Measurements from ENCODE around the gene AGRN.
A peak's percentile ranks its signal among the peaks of the same experiment; 100 is the strongest.
"Not testable (repeated sequence)": the region's sequence is repeated elsewhere in the genome, so short reads cannot be mapped to it uniquely, and the experiment has no call there.

Gene AGRN

DNA sequence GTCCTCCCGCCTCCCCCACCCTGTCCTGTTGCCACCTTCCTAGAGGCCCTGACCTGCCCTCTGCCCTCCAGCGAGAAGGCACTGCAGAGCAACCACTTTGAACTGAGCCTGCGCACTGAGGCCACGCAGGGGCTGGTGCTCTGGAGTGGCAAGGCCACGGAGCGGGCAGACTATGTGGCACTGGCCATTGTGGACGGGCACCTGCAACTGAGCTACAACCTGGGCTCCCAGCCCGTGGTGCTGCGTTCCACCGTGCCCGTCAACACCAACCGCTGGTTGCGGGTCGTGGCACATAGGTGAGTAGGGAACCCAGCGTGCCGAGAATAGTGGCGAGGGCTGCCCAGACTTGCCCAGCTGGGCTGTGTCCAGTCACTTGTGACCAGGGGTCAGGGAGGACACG is 33.8 kb downstream of the AGRN start:
- DNase-seq (ENCODE audit: low spot score), result no peak

DNA sequence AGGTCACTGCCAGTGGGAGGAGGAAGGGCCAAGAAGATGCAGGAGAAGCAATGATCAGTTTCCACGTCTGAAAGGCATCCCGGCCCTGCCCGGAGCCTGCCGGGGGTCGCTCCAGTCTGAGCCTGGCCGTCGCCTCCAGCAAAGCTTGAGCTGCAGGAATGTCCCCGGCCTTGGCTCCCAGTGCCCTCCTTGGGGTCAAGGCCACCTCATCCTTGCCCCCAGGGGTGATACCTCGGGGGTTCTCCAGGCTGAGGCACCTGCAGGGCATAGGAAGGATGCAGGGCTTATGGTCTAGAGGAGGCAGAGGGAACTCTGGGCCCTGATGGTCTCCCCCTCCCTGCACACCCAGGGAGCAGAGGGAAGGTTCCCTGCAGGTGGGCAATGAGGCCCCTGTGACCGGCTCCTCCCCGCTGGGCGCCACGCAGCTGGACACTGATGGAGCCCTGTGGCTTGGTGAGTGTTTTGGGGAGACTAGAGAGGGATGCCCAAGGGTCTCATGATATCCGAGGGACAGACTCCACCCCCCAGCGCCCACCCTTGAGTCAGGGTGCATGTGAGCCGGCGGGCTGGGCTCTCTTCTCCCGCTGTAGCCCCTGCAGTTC is 34.3 kb downstream of the AGRN start:
- no peak for DNase-seq (ENCODE audit: low spot score)

DNA sequence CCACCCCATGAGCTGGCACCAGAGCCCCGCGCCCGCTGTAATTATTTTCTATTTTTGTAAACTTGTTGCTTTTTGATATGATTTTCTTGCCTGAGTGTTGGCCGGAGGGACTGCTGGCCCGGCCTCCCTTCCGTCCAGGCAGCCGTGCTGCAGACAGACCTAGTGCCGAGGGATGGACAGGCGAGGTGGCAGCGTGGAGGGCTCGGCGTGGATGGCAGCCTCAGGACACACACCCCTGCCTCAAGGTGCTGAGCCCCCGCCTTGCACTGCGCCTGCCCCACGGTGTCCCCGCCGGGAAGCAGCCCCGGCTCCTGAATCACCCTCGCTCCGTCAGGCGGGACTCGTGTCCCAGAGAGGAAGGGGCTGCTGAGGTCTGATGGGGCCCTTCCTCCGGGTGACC is 35.1 kb downstream of the AGRN start:
- DNase-seq (ENCODE audit: low spot score), result no peak

- no peak for DNase-seq (ENCODE audit: low spot score)
Observed at GRCh38 chr1:1055841-1056736, 36.2 kb downstream of the AGRN start.

DNA sequence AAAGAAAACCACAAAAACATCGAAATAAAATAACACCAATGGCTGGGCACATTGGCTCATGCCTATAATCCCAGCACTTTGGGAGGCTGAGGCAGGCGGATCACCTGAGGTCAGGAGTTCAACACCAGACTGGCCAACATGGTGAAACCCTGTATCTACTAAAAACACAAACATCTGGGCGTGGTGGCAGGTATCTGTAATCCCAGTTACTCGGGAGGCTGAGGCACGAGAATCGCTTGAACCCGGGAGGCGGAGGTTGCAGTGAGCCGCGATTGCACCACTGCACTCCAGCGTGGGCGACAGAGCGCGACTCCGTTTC is 37.8 kb downstream of the AGRN start:
- not testable (repeated sequence) for DNase-seq (ENCODE audit: low spot score)

- DNase-seq (ENCODE audit: low spot score), result peak; percentile 66
Observed at GRCh38 chr1:1058088-1058905, 38.4 kb downstream of the AGRN start.

DNA sequence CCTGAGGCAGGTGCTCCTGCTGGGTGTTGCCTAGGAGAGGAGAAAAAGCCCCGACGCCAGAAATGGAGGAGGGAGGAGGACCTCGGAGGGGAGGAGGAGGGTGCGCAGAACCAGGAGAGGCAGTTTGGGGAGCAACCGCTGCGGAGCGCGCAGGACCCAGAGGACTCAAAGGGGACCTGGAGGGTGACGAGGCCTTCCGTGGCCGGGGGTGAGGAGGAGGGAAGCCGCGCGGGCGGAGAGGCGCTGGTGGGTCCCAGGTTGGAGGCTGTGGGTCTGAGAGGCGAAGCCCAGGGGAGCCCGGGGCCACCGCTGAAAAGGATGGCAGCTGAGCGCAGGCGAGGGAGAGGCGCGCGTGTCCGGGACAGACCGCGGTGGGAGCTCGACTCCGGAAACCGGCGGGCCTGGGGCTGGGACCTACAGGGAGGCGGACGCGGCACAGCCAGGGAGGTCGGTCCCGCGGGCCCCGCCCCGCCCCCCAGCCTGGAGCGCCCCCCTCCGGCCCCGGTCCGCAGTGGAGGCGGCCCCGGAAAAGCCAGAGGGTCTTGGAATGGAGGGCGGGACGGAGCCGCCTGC is 39.1 kb downstream of the AGRN start:
- DNase-seq (ENCODE audit: low spot score), result peak; percentile 53

DNA sequence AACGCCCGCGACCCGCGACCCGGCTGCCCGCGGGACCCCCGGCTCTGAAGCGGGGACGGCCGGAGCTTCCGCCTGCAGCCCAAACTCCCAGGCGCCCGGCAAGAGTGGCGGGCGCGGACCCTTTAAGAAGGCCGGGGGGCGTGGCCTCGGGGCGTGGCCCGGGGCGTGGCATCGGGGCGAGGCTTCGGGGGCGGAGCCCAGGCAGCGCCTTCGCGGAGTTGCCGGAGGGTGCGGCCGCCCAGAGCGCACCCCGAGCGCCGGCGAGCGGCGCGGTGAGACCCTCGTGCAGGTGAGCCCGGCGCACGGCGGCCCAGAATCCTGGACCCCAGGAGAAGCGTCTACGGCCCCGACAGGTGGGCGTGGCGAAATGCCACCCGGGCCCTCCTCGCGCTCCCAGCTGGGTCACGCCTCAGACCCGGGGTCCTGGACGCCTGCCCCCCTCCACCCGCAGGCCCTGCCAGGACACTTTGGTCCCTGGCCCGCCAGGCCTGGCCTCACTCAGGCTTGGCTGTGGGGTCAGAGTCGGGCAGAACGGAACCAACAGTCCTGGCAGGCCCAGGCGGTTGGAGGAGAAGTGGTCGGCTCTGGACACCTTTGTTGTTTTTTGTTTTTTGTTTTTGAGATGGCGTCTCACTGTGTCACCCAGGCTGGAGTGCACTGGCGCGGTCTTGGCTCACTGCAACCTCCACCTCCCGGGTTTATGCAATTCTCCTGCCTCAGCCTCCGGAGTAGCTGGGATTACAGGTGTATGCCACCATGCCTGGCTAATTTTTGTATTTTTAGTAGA is 39.8 kb downstream of the AGRN start:
- peak; percentile 84 for DNase-seq (ENCODE audit: low spot score)

DNA sequence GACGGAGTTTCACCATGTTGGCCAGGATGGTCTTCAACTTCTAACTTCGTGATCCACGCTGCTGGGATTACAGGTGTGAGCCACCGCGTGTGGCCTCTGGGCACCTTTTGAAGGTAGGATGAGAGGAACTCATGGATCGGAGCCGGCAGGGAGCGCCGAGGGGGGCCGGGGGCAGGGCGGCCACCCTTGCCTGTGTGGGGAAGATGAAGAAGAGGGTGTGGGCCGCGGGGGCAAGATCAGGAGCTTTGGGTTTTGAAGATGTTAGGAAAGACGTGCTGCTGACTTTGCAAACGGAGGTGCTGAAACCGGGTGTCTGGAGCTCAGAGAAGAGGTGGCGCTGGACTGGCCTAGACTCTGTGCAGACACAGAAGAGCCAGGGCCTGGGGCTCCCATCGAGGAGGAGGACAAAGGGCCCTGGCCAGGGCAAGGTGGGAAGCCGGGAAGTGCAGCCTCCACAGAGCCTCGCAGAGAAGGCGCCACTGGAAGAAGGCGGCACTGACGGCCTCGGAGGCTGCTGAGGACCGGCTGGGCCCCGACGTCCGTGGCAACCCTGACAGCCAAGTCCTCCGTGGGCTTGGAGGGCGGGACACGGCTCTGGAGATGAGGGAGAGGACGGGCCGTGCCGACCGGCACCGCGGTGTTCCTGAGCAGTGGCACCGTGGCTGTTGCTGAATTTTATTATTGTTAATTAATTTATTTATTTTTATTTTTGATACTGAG is 40.5 kb downstream of the AGRN start:
- DNase-seq (ENCODE audit: low spot score), result no peak

GRCh38 chr1:1061682-1062345 is 41.9 kb downstream of the AGRN start:
- peak; percentile 25 for DNase-seq (ENCODE audit: low spot score)

DNA sequence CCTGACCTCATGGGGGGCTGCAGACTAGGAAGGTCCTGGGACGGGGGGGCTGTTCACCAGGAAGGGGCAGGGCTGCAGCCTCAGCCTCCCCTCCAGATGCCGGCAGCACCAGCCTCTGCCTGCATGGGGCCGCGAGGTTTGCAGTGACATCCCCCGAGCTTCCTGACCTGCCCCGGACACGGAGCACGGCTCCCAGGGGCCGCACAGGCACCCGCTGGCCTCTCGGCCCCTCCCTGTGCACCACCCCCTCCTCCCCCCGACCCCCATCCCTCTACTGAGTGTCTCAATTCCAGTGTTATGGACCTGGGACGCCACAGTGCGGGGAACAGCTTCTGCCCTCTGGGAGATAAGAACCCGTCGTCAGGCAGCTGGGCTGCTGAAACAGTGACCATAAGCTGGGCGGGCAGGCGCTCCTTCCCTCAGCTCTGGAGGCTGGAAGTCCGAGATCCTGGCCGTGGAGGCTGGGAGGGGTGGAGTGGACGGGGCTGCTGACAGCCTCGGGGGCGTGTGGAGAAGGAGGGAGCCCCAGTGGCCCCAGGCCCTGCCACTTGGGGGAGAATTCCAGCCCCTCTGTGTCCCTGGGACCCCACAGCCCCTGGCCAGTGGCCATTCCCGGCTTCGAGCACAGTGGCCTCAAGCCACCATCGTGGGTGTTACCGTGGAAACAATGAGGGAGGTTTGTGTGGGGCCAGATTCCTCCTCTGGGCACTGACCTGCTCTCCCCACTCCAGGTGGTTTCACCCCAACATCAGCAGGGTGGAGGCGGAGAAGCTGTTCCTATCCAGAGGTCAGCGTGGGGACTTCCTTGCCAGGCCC is 42.6 kb downstream of the AGRN start:
- DNase-seq (ENCODE audit: low spot score), result no peak

- no peak for DNase-seq (ENCODE audit: low spot score)
Observed at GRCh38 chr1:1063261-1063944, 43.5 kb downstream of the AGRN start.

- DNase-seq (ENCODE audit: low spot score), result peak; percentile 98
Observed at GRCh38 chr1:1063945-1064831, 44.3 kb downstream of the AGRN start.

DNA sequence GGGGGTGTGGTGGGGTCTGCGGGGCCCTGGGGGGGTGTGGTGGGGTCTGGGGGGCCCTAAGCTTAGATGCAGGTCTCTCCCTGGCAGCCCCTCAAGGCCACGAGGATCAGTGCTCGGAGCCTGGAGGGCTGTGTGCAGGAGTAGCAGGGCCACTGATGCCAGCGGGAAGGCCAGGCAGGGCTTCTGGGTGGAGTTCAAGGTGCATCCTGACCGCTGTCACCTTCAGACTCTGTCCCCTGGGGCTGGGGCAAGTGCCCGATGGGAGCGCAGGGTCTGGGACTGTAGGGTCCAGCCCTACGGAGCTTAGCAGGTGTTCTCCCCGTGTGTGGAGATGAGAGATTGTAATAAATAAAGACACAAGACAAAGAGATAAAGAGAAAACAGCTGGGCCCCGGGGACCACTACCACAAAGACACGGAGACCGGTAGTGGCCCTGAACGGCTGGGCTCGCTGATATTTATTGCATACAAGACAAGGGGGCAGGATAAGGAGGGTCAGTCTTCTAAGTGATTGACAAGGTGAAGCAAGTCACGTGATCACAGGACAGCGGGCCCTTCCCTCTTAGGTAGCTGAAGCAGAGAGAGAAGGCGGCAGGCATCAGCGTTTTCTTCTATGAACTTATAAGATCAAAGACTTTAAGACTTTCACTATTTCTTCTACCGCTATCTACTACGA is 45.5 kb downstream of the AGRN start:
- no peak for DNase-seq (ENCODE audit: low spot score)

GRCh38 chr1:1065940-1066304 is 46.0 kb downstream of the AGRN start:
- DNase-seq (ENCODE audit: low spot score), result not testable (repeated sequence)

- peak; percentile 38 for DNase-seq (ENCODE audit: low spot score)
Observed at GRCh38 chr1:1066403-1067283, 46.7 kb downstream of the AGRN start.

Measured in kidney tubule cell (primary cell).